Measurements from ENCODE around the gene SMCO3.

DNA sequence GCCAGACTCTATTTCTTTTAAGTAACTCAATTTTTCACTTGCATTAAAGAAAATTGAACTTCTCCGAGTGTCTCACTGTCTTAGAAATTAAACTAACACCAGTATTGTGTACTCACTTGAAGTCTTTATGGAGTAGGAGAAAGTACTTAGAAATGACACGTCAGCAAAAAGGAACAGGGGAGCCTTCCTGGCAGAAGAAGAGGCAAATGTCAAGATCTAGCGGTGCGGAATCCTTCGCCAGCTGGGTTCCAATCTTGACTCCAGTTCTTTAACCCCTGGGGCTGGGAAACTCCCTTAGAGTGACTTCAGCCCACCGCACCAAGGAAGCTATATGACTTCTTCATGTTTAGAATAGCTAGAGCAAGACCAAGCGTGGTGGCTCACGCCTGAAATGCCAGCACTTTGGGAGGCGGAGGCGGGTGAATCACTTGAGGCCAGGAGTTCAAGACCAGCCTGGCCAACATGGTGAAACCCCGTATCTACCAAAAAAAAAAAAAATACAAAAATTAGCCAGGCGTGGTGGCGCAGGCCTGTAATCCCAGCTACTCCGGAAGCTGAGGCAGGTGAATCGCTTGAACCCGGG is 45.1 kb downstream of the SMCO3 start:
- TF ChIP-seq, protein P1, sequence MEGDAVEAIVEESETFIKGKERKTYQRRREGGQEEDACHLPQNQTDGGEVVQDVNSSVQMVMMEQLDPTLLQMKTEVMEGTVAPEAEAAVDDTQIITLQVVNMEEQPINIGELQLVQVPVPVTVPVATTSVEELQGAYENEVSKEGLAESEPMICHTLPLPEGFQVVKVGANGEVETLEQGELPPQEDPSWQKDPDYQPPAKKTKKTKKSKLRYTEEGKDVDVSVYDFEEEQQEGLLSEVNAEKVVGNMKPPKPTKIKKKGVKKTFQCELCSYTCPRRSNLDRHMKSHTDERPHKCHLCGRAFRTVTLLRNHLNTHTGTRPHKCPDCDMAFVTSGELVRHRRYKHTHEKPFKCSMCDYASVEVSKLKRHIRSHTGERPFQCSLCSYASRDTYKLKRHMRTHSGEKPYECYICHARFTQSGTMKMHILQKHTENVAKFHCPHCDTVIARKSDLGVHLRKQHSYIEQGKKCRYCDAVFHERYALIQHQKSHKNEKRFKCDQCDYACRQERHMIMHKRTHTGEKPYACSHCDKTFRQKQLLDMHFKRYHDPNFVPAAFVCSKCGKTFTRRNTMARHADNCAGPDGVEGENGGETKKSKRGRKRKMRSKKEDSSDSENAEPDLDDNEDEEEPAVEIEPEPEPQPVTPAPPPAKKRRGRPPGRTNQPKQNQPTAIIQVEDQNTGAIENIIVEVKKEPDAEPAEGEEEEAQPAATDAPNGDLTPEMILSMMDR (IDR thresholded peaks at IDR 0.05), result no peak
- no peak for TF ChIP-seq POLR2A (IDR thresholded peaks at IDR 0.05)
